Progenitor cell of endocrine pancreas (in vitro differentiated cells): Measurements from ENCODE around the gene KCNE4. TPM values are rescaled to one million over a fixed set of nuclear protein-coding genes. Genes with fewer than 3 reads are reported as not detected.

Experiments
- DNase-seq: peaks from one replicate; pipeline ENCODE4 v3.0.0; 2021; ENCODE audit warnings: low spot score; ENCODE audit not compliant: unreplicated experiment
- H3K27ac Mint-ChIP-seq: 2 replicates; pipeline ENCODE4 v1.8.0; 2021; ENCODE audit warnings: mild to moderate bottlenecking, moderate library complexity, mixed read lengths
- H3K27me3 Mint-ChIP-seq: 2 replicates; pipeline ENCODE4 v1.8.0; 2021; ENCODE audit warnings: mixed read lengths
- H3K36me3 Mint-ChIP-seq: 2 replicates; pipeline ENCODE4 v1.8.0; 2022; ENCODE audit warnings: mixed read lengths; ENCODE audit not compliant: insufficient read depth
- H3K4me1 Mint-ChIP-seq: 2 replicates; pipeline ENCODE4 v1.8.0; 2021; ENCODE audit warnings: low read depth, mixed read lengths
- H3K4me3 Mint-ChIP-seq: 2 replicates; pipeline ENCODE4 v1.8.0; 2021; ENCODE audit warnings: low read depth, mild to moderate bottlenecking, moderate library complexity, mixed read lengths
- H3K9me3 Mint-ChIP-seq: 2 replicates; pipeline ENCODE4 v1.8.0; 2021; ENCODE audit warnings: low read depth, mixed read lengths
- CTCF ChIP-seq: fragments of 200-600 bp; sonication (generic); IDR thresholded peaks from one replicate; pipeline ENCODE4 v1.5.0; 2021; ENCODE audit warnings: antibody characterized with exemption, mild to moderate bottlenecking; ENCODE audit not compliant: unreplicated experiment
- total RNA-seq: library from RNA; stranded (reverse); gene quantifications from 2 replicates; pipeline ENCODE4 v1.2.1, GENCODE V29; 2021

The KCNE4 gene
- total RNA-seq, 1 donor from 2014 or later, result 0.72 TPM

DNA sequence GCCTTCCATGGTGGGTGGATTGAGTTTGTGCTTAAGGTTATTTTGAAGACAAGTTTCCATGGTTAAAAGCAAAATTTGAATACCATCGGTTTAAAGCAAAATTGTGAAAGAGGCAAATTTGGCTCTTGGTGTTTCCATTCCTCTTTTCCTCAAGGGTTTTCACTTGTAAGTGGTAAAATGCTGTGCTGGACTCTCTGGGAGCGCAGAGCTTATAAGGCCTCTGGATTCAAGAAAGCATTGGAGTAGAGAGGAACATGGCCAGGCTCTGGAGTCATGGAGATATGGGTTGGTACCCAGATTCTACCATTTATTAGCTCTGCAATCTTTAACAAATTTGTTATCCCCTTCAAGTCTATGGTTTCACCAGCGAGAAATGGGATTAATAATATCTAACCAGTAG lies 17.5 kb downstream of the KCNE4 start:
- DNase-seq, result no peak
- H3K27ac Mint-ChIP-seq, result no peak overlapping the region
- no peak for TF ChIP-seq CTCF
- H3K36me3 Mint-ChIP-seq, result no peaks in the 10 kb centered on the region
- peaks cover under 1% of the 10 kb centered on the region for H3K27me3 Mint-ChIP-seq
- H3K4me1 Mint-ChIP-seq, result no peaks in the 10 kb centered on the region
- H3K4me3 Mint-ChIP-seq, result no peak overlapping the region
- no peaks in the 10 kb centered on the region for H3K9me3 Mint-ChIP-seq

DNA sequence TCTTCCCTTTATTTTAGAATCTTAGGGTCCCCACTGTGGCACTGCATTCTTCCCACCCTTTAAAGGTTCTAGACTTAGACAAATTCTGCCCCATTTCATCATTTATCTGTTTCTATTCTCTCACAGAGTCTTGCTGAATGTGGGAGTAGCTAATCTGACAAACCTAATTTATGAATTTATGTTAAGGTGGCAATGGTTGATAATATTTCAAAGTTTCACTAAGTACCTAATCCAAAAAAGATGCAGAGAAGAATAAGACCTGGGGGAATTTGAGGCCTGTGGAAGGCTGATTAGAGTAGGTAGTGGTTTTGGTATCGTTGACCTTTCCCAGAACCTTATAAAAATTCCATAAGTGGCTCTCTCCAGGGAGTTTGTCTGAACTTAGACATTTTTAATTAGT lies 18.0 kb downstream of the KCNE4 start:
- DNase-seq, result no peak

DNA sequence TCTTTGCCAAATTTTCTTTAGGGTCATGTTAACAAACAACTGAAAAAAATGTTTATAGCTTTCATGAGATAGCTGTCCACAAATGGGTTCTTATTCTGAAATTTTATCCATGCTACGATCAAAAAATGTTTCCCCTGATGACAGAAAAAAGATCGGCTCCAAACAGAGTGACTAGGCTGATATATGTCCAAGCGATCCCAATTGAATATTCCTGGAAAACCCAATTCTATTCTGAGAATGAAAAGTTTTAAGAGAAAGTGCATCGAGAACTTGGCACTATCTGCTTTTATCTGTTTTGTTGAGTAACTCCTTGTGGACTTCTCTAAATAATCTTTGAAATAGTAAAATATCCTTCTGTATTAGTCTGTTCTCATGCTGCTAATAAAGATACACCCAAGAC lies 19.1 kb downstream of the KCNE4 start:
- no peak for TF ChIP-seq CTCF
- Mint-ChIP-seq H3K27ac (no peak overlapping the region), H3K9me3 (no peaks in the 10 kb centered on the region), H3K4me1 (no peaks in the 10 kb centered on the region), H3K27me3 (no peaks in the 10 kb centered on the region), H3K4me3 (no peak overlapping the region), H3K36me3 (no peaks in the 10 kb centered on the region)
- no peak for DNase-seq

More for the DNA sequence above, 18.0 kb downstream of the KCNE4 start:
- Mint-ChIP-seq H3K36me3 (no peaks in the 10 kb centered on the region), H3K27ac (no peak overlapping the region), H3K27me3 (no peaks in the 10 kb centered on the region), H3K4me3 (no peak overlapping the region), H3K4me1 (no peaks in the 10 kb centered on the region), H3K9me3 (no peaks in the 10 kb centered on the region)
- no peak for TF ChIP-seq CTCF

DNA sequence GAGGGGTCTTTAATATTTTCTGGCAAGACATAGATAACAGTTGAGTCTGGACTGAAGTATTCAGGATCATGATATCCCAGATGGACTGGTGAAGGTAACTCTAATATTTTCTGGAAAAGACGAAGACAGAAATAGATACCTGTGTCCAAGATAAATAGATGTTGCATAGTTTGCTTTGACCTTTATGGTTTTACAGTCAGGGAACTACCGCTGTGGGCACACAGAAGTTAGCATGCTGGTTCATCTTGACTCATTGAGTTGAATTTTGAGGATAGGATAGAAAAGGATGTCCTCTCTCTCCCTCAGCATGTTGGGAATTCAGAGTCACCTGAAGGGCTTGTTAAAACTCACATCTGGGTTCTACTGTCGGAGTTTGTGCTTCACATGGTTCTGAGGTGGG lies 20.8 kb downstream of the KCNE4 start:
- no peak for DNase-seq
- no peak overlapping the region for H3K27ac Mint-ChIP-seq
- no peak overlapping the region for H3K4me3 Mint-ChIP-seq
- H3K36me3 Mint-ChIP-seq, result no peaks in the 10 kb centered on the region
- no peaks in the 10 kb centered on the region for H3K4me1 Mint-ChIP-seq
- no peaks in the 10 kb centered on the region for H3K9me3 Mint-ChIP-seq
- H3K27me3 Mint-ChIP-seq, result no peaks in the 10 kb centered on the region
- TF ChIP-seq CTCF, result no peak

- Mint-ChIP-seq H3K36me3 (no peaks in the 10 kb centered on the region), H3K27ac (no peak overlapping the region), H3K4me3 (no peak overlapping the region)
Measured at GRCh38 chr2:223075301-223076270, 23.6 kb downstream of the KCNE4 start.

More at GRCh38 chr2:223075301-223076270, 23.6 kb downstream of the KCNE4 start:
- no peaks in the 10 kb centered on the region for H3K9me3 Mint-ChIP-seq
- H3K4me1 Mint-ChIP-seq, result no peaks in the 10 kb centered on the region
- no peaks in the 10 kb centered on the region for H3K27me3 Mint-ChIP-seq
- TF ChIP-seq CTCF, result no peak
- DNase-seq, result no peak
